ENCODE measurements around the gene LRRTM4.

GRCh38 chr2:76825140-76825970, 696.8 kb downstream of the LRRTM4 start:
- TF ChIP-seq CTCF (IDR thresholded peaks at IDR 0.05 in 4 of 5, conservative IDR thresholded peaks at IDR 0.05 in 1 of 5) (no peak), POLR2A (IDR thresholded peaks at IDR 0.05) (no peak)

Measured in gastrocnemius medialis (tissue), 4 donors.